ENCODE results near the gene MIF4GD. TPM values are rescaled to one million over a fixed set of nuclear protein-coding genes. Genes with fewer than 3 reads are reported as not detected.
"Not testable (repeated sequence)": the region's sequence is repeated elsewhere in the genome, so short reads cannot be mapped to it uniquely, and the experiment has no call there.

The MIF4GD gene
- total RNA-seq, 1 experiment from 2014 or later: 14.7 TPM

- POLR2A ChIA-PET (ENCODE audit: low non-redundant PET); CTCF ChIA-PET; H3K36me3 ChIP-seq (ENCODE audit: insufficient read depth, low read length, poor library complexity, severe bottlenecking); DNase-seq (ENCODE audit: low spot score); H3K27ac ChIP-seq (ENCODE audit: low read depth, low read length, poor library complexity, severe bottlenecking); H3K9me3 ChIP-seq (ENCODE audit: low read depth, low read length, poor library complexity, severe bottlenecking); H3K4me3 ChIP-seq (ENCODE audit: low read depth, low read length, poor library complexity, severe bottlenecking); H3K27me3 ChIP-seq (replicated peaks; ENCODE audit: insufficient read depth, low read depth, low read length, poor library complexity); intact Hi-C loops (cut with micrococcal nuclease; ENCODE audit: unreplicated experiment); H3K4me1 ChIP-seq (ENCODE audit: insufficient read depth, low read length, poor library complexity, severe bottlenecking); BruUV-seq (replicated peaks): not testable (repeated sequence)
Measured at GRCh38 chr17:75255954-75256698, 14.9 kb downstream of the MIF4GD start.

- intact Hi-C loops (cut with micrococcal nuclease; ENCODE audit: unreplicated experiment): no loop called here
- no peak overlapping the region for H3K27ac ChIP-seq (ENCODE audit: low read depth, low read length, poor library complexity, severe bottlenecking)
- TF ChIP-seq CTCF (conservative IDR thresholded peaks at IDR 0.05; ENCODE audit: low read depth, low read length): no peak
- TF ChIP-seq EZH2 (IDR thresholded peaks at IDR 0.05; ENCODE audit: borderline replicate concordance, low read depth, low read length, poor library complexity, severe bottlenecking): no peak
- H3K9me3 ChIP-seq (ENCODE audit: low read depth, low read length, poor library complexity, severe bottlenecking): no peaks in the 10 kb centered on the region
- H3K4me1 ChIP-seq (ENCODE audit: insufficient read depth, low read length, poor library complexity, severe bottlenecking): peaks cover 4% of the 10 kb centered on the region
- POLR2A ChIA-PET (ENCODE audit: low non-redundant PET): no interaction called here
- H3K4me3 ChIP-seq (ENCODE audit: low read depth, low read length, poor library complexity, severe bottlenecking): no peak overlapping the region
- no peaks in the 10 kb centered on the region for H3K36me3 ChIP-seq (ENCODE audit: insufficient read depth, low read length, poor library complexity, severe bottlenecking)
- CTCF ChIA-PET: interaction anchor here (0.7 kb wide), 1 partner anchor 93 kb away, joined by 6 read pairs; no protein-coding TSS in a partner anchor
- no TSS peak for BruUV-seq (replicated peaks)
- H3K27me3 ChIP-seq (replicated peaks; ENCODE audit: insufficient read depth, low read depth, low read length, poor library complexity): no peaks in the 10 kb centered on the region
- no peak for DNase-seq (ENCODE audit: low spot score)
Measured at GRCh38 chr17:75252039-75252816, 18.8 kb downstream of the MIF4GD start.

GRCh38 chr17:75250009-75250471, 21.0 kb downstream of the MIF4GD start:
- Histone ChIP-seq H3K4me1 (ENCODE audit: insufficient read depth, low read length, poor library complexity, severe bottlenecking) (peaks cover 4% of the 10 kb centered on the region), H3K36me3 (ENCODE audit: insufficient read depth, low read length, poor library complexity, severe bottlenecking) (peaks cover 14% of the 10 kb centered on the region), H3K27ac (ENCODE audit: low read depth, low read length, poor library complexity, severe bottlenecking) (peak overlapping the region; percentile 14), H3K9me3 (ENCODE audit: low read depth, low read length, poor library complexity, severe bottlenecking) (no peaks in the 10 kb centered on the region), H3K27me3 (replicated peaks; ENCODE audit: insufficient read depth, low read depth, low read length, poor library complexity) (no peaks in the 10 kb centered on the region), H3K4me3 (ENCODE audit: low read depth, low read length, poor library complexity, severe bottlenecking) (no peak overlapping the region)
- ChIA-PET CTCF (interaction anchor here (0.6 to 1.3 kb wide), 2 partner anchors 10 to 291 kb away, joined by 4 to 6 read pairs; no protein-coding TSS in a partner anchor), POLR2A (ENCODE audit: low non-redundant PET) (interaction anchor here (0.6 kb wide), 1 partner anchor 39 kb away, joined by 5 read pairs; the partner anchor contains the start of gene SLC25A19)
- BruUV-seq (replicated peaks): no TSS peak
- TF ChIP-seq CTCF (conservative IDR thresholded peaks at IDR 0.05; ENCODE audit: low read depth, low read length): no peak
- TF ChIP-seq EZH2 (IDR thresholded peaks at IDR 0.05; ENCODE audit: borderline replicate concordance, low read depth, low read length, poor library complexity, severe bottlenecking): no peak
- intact Hi-C loops (cut with micrococcal nuclease; ENCODE audit: unreplicated experiment): no loop called here
- DNase-seq (ENCODE audit: low spot score): peak; percentile 52
